Activated B cell treated with CpG ODN at 0.5 μM for 24 hours (primary cell): ENCODE results near the gene MED9. TPM values are rescaled to one million over a fixed set of nuclear protein-coding genes. Genes with fewer than 3 reads are reported as not detected.

ENCODE experiments used
- ATAC-seq: fragments of 200-7000 bp; cut with Tn5 transposase; one replicate; pipeline ENCODE4 v1.10.0; 2021; ENCODE audit warnings: low read depth, mild to moderate bottlenecking, moderate library complexity
- CTCF ChIA-PET: fragments of 350-600 bp; sonication (Branson Sonifier 250); formaldehyde crosslinking; loops from one replicate; lab custom pipeline; 2021; ENCODE audit warnings: antibody characterized with exemption; lab: Charles Lee
- POLR2A ChIA-PET: fragments of 350-600 bp; sonication (Branson Sonifier 250); formaldehyde crosslinking; loops from one replicate; lab custom pipeline; 2021; ENCODE audit warnings: antibody characterized with exemption; lab: Charles Lee
- DNase-seq: peaks from one replicate; pipeline ENCODE4 v3.0.0; 2022
- H3K27ac Mint-ChIP-seq: one replicate; pipeline ENCODE4 v1.8.0; 2020; ENCODE audit warnings: mixed read lengths
- H3K27me3 Mint-ChIP-seq: one replicate; pipeline ENCODE4 v1.8.0; 2021; ENCODE audit warnings: mixed read lengths
- H3K36me3 Mint-ChIP-seq: one replicate; pipeline ENCODE4 v1.8.0; 2021; ENCODE audit warnings: low read depth, mixed read lengths
- H3K4me1 Mint-ChIP-seq: one replicate; pipeline ENCODE4 v1.8.0; 2021; ENCODE audit warnings: mixed read lengths
- H3K4me3 Mint-ChIP-seq: one replicate; pipeline ENCODE4 v1.8.0; 2020; ENCODE audit warnings: mild to moderate bottlenecking, mixed read lengths
- H3K9me3 Mint-ChIP-seq: one replicate; pipeline ENCODE4 v1.8.0; 2020; ENCODE audit warnings: mixed read lengths
- intact Hi-C: fragments of 100-400 bp; cut with micrococcal nuclease; formaldehyde crosslinking; loops from one replicate; pipeline ENCODE4 v1.15.1; 2024
- total RNA-seq: library from RNA; stranded (reverse); gene quantifications from 2 replicates; pipeline ENCODE4 v1.2.3, GENCODE V29; 2022
- TF ChIP-seq, protein P1 (sequence below): fragments of 200-600 bp; IDR thresholded peaks from one replicate; pipeline ENCODE4 v1.8.0; 2022; ENCODE audit warnings: antibody characterized with exemption, mild to moderate bottlenecking

The MED9 gene
- total RNA-seq, 1 donor from 2014 or later, result 20.1 TPM

DNA sequence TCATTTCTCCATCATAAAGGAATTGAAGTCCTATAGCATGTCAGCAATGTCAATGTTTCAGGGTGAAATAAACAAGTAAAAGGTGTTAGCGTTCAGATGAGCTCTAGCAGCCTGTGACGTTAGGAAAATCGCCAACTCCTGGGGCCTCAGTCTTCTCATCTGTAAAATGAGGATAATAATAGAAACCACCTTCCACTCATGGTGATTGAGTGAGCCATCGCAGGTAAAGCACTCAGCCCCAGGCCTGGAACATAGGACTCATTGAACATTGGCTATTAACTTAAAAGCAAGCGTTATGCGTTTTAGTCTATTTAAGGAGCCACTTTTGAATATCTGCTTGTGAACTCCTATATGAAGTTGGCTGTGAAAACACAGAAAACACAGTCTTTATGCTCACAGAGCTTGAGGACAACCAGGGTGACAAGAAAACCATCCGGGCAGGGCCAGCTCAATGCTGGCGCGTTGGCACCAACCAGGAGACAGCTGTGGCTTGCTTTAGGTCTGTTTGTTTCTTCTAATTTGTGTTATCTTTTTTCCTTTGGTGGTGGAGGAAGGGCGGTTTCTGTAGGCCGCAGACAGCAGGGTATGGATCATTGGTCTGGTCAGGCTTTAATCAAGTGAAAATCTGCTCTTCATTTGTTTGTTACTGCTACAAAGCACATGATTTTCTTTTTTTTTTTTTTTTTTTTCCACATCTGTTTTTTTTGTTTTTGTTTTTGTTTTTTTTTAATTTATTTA, 35.7 kb upstream of the MED9 start:
- TF ChIP-seq, protein P1, sequence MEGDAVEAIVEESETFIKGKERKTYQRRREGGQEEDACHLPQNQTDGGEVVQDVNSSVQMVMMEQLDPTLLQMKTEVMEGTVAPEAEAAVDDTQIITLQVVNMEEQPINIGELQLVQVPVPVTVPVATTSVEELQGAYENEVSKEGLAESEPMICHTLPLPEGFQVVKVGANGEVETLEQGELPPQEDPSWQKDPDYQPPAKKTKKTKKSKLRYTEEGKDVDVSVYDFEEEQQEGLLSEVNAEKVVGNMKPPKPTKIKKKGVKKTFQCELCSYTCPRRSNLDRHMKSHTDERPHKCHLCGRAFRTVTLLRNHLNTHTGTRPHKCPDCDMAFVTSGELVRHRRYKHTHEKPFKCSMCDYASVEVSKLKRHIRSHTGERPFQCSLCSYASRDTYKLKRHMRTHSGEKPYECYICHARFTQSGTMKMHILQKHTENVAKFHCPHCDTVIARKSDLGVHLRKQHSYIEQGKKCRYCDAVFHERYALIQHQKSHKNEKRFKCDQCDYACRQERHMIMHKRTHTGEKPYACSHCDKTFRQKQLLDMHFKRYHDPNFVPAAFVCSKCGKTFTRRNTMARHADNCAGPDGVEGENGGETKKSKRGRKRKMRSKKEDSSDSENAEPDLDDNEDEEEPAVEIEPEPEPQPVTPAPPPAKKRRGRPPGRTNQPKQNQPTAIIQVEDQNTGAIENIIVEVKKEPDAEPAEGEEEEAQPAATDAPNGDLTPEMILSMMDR, result no peak
- intact Hi-C loops, result loop anchor here (1.0 kb wide), 2 partner anchors 85 to 200 kb away; no protein-coding TSS in a partner anchor
- POLR2A ChIA-PET, result no interaction called here
- Mint-ChIP-seq H3K9me3 (no peaks in the 10 kb centered on the region), H3K27me3 (peaks cover 7% of the 10 kb centered on the region), H3K27ac (no peak overlapping the region), H3K36me3 (no peaks in the 10 kb centered on the region), H3K4me1 (no peaks in the 10 kb centered on the region), H3K4me3 (no peak overlapping the region)
- CTCF ChIA-PET, result interaction anchor here (1.7 kb wide), 1 partner anchor 86 kb away, joined by 11 read pairs; no protein-coding TSS in a partner anchor
- ATAC-seq (no peak), DNase-seq (no peak)

DNA sequence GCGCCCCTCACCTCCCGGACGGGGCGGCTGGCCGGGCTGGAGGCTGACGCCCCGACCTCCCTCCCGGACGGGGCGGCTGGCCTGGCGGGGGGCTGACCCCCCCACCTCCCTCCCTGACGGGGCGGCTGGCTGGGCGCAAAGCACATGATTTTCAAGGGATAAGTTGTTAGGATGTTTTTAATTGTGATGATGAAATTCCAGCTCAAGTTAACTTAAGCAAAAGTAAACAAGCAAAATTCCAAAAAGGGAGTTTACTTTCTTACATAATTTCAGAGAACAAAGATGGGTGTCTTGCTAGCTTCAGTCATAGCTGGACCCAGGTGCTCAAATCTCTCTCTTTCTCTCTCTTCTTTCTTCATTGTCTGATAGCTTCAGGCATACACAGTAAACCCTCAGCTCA, 33.6 kb upstream of the MED9 start:
- POLR2A ChIA-PET, result no interaction called here
- no peaks in the 10 kb centered on the region for H3K4me1 Mint-ChIP-seq
- peaks cover 7% of the 10 kb centered on the region for H3K27me3 Mint-ChIP-seq
- CTCF ChIA-PET, result no interaction called here
- peaks cover 4% of the 10 kb centered on the region for H3K9me3 Mint-ChIP-seq
- intact Hi-C loops, result no loop called here
- no peak for DNase-seq
- H3K27ac Mint-ChIP-seq, result no peak overlapping the region
- TF ChIP-seq, protein P1, result no peak
- H3K36me3 Mint-ChIP-seq, result no peaks in the 10 kb centered on the region
- no peak overlapping the region for H3K4me3 Mint-ChIP-seq
- no peak for ATAC-seq

DNA sequence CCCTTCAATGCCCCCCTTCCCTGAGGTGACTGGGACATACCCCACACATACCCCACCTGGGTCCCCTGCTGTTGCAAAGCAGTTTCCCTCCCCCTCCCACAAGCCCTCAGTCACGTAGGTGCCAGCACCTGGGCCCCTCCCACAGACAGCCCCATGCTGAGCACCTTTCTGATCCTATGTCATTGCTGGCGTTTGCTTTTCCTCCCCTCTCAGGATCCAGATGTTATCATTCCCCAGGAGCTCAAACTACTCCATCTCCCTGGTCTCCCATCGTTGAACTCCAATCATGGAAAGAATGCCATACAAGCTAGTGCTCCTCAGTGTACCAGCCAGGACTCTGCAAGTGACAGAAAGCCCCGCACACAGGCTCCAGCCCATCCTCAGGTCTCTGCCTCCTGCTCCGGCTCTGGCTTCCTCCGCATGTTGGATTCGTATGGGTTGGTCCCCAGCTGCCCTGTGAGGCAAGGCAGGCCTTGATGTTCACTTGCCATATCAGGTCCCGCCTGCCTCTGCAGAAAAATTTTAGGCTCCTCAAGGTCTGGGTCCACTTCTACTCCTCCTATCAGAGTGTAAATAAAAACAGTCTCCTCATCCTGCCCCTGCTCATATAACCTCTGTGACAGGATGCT, 31.4 kb upstream of the MED9 start:
- Mint-ChIP-seq H3K9me3 (peaks cover 4% of the 10 kb centered on the region), H3K4me3 (no peak overlapping the region), H3K27ac (no peak overlapping the region), H3K4me1 (no peaks in the 10 kb centered on the region), H3K36me3 (no peaks in the 10 kb centered on the region), H3K27me3 (peaks cover 7% of the 10 kb centered on the region)
- TF ChIP-seq, protein P1, result no peak
- intact Hi-C loops, result no loop called here
- DNase-seq, result no peak
- no peak for ATAC-seq
- ChIA-PET CTCF (no interaction called here), POLR2A (no interaction called here)

- Mint-ChIP-seq H3K4me3 (no peak overlapping the region), H3K27ac (no peak overlapping the region), H3K4me1 (no peaks in the 10 kb centered on the region), H3K9me3 (peaks cover 4% of the 10 kb centered on the region), H3K27me3 (peaks cover 7% of the 10 kb centered on the region), H3K36me3 (no peaks in the 10 kb centered on the region)
- intact Hi-C loops, result no loop called here
- ATAC-seq, result no peak
- ChIA-PET CTCF (no interaction called here), POLR2A (no interaction called here)
- TF ChIP-seq, protein P1, result no peak
- DNase-seq, result no peak
Observed at GRCh38 chr17:17445925-17446665, 30.7 kb upstream of the MED9 start.

- Mint-ChIP-seq H3K4me3 (no peak overlapping the region), H3K27me3 (peaks cover 7% of the 10 kb centered on the region), H3K36me3 (no peaks in the 10 kb centered on the region), H3K27ac (no peak overlapping the region), H3K4me1 (no peaks in the 10 kb centered on the region), H3K9me3 (peaks cover 4% of the 10 kb centered on the region)
- ATAC-seq (no peak), DNase-seq (no peak)
- ChIA-PET CTCF (no interaction called here), POLR2A (no interaction called here)
- TF ChIP-seq, protein P1, result no peak
- intact Hi-C loops, result no loop called here
Observed at GRCh38 chr17:17446666-17447155, 30.1 kb upstream of the MED9 start.
